Measurements from ENCODE around the gene HIGD1A.

- TF ChIP-seq ZBTB7A (IDR thresholded peaks at IDR 0.05; ENCODE audit: borderline replicate concordance, control insufficient read depth, low read depth, low read length) = no peak
- TF ChIP-seq ZNF717 (CRISPR knock-in tag; IDR thresholded peaks at IDR 0.05) = no peak
- TF ChIP-seq NFATC3 (IDR thresholded peaks at IDR 0.05) = no peak
- TF ChIP-seq MAFK (IDR thresholded peaks at IDR 0.05; ENCODE audit: low read length) = no peak
Measured at GRCh38 chr3:42831321-42831713, 27.0 kb upstream of the HIGD1A start.
